OCI-M2 (cell line): ENCODE results near the gene ARHGAP42.
"Not testable (repeated sequence)": the region's sequence is repeated elsewhere in the genome, so short reads cannot be mapped to it uniquely, and the experiment has no call there.

Experiments
- DNase-seq: peaks from one replicate; lab custom pipeline; 2025; ENCODE audit not compliant: unreplicated experiment; lab: John Stamatoyannopoulos, UW

ARHGAP42 gene

DNA sequence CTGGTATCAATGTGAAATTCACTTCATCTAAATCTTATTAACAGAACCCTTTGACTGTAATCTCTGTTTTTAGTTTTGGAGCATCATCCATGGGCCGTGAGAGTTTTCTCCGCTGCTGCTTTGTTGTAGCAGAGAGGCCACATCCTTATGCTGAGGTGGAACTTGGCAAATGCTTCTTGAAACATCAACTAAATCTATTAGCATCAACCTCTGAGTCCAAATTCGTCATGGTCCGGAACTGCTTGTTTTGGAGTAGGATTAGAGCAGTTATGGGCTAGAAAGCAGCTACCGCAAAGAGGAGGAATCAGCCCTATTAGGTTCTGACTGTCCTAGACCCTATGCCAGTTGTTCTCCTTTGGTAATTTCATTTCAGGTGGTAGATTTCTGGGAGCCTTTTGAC is 324.8 kb downstream of the ARHGAP42 start:
- DNase-seq = no peak

DNA sequence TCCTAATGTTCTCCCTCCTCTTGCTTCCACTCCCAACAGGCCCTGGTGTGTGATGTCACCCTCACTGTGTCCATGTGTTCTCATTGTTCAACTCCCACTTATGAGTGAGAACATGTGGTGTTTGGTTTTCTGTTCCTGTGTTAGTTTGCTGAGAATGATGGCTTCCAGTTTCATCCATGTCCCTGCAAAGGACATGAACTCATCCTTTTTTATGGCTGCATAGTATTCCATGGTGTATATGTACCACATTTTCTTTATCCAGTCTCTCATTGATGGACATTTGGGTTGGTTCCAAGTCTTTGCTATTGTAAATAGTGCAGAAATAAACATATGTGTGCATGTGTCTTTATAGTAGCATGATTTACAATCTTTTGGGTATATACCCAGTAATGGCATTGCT is 326.6 kb downstream of the ARHGAP42 start:
- DNase-seq = not testable (repeated sequence)

DNA sequence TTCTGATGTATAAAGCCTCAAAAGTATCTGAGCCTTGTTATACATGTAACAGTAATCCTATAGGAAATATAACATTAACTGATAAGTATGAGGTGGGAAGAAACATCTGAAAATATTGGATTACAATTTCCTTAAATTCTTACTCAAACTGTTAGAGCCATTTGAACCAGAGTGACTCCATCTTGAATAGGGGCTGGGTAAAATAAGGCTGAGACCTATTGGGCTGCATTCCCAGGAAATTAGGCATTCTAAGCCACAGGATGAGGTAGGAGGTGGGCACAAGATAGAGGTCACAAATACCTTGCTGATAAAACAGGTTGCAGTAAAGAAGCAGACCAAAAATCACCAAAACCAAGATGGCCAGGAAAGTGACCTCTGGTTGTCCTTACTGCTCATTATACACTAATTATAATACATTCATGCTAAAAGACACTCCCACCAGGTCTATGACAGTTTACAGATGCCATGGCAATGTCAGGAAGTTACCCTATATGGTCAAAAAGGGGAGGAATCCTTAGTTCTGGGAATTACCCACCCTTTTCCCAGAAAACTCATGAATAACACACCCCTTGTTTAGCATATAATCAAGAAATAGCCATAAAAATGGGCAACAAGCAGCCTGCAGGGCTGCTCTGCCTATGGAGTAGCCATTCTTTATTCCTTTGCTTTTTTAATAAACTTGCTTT is 327.7 kb downstream of the ARHGAP42 start:
- no peak for DNase-seq

DNA sequence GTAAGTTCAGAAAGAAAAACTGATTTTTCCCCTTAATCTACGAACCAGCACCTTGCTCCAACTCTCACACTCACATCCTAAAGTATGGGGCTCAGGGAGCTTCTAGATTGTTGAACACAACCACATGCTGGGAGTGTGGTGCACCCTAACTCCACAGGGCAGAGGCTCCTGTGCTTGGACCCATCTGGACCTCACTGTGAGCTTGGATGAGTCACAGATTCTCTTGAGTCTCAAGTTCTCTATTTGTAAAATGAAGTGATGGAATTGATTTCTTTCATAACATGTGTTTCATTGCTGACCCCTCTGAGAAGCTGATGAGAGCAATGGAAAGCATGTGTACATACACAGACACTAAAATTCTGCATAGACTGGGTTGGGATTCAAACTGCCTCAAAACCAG is 332.8 kb downstream of the ARHGAP42 start:
- no peak for DNase-seq

DNA sequence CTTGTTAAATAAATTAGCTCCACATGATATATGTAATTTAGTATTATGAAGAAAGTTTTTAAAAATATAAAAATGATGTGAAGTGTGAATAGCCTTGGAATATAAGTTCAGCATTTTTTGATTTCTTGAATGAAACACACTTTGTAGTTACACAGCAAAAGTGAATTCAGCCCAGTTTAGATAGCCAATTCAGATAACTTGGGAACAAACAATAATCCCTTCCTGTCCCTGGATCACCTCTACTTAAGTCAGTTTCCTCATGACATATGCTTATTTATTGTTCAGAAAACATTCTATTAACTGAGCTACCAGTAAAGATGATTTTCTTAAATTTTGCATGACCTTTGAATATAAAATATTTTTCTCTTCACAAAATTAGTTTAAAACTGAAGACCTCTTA is 335.2 kb downstream of the ARHGAP42 start:
- no peak for DNase-seq

DNA sequence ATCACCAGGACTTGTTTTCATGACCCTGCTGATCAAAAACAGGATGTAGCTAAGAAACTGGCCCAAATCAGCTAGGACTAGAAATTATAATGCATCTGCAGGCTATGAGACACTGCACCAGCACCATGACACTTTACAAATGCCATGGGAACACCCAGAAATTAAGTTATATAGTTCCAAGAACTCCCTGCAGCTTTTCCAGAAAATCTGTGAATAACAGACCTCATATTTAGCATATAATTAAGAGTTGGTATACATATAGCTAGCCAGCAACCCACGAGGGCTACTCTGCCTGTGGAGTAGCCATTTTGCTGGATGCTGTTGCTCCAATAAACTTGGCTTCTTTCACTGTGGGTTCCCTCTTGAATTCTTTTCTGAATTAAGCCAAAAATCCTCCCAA is 341.6 kb downstream of the ARHGAP42 start:
- no peak for DNase-seq

DNA sequence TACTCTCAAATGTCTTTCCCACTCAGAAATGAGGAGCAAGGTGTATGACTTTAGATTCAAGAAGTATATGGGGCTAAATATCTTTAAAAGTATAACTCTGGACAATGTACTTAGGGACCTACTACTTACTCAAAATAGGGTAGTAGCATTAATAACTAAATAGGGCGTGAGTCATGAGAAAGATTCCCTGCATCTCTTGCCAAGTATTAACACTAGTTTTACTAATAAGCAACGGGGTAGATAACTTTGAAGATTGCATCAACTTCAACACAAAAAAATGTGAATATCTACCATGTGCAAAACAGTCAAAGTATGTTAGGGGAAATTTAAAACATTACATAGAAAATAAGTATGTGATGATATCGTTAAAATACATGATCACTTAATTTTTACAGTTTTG is 342.9 kb downstream of the ARHGAP42 start:
- DNase-seq = no peak

DNA sequence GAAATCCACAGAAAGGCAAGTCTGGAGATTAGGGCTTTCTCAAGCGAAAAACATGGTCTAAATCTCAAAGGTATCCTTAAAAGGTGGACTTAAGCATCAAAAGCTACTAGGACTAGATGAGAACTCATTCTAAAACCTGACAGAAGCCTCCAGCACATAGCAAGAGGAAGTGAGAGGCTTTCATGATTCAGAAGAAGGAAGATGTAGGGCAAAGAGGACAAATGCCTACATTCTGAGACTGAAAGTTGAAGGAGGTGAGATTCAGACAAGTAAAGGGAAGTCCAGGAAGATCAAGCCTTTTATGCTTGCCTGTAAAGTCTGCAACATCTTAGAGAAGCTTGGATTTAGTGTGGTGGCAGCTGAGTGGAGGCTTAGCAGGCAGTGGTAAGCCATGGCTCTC is 343.6 kb downstream of the ARHGAP42 start:
- no peak for DNase-seq

DNA sequence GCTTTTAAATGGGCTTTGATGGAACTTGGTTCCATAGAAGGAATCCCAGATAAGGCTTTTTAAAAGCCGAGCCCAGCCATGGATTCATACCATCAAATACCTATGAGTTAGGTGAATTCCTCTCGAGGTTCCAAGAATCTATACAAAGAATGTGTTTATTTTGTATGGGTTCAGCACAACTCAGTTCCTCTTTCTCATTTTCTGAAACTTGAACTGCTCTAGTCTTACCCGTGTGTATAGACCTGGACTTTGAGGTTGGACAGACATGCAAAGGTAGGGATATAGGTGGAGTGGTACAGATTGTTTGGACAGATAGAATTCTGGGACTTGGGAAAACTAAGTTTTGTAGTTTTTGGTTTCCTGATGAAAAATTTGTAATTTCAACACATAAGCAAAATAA is 344.6 kb downstream of the ARHGAP42 start:
- DNase-seq = no peak

DNA sequence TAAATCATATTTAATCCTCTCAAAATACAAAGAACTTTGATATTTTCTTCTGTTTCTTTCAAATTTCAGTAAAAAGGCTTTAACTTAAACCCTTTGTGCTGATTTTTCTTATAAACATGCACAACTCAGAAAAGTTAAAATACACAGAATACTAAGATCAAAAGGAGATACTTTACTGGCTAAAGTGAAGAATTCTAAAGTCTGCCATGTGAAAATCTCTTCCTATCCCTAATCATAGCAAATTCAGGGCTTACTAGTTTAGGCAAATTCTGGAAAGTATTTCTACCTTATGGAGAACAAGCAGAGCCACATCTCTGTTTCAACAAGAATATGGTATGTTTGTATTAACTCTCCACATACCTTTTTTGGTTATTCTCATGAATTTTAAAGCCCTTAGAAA is 345.9 kb downstream of the ARHGAP42 start:
- no peak for DNase-seq

DNA sequence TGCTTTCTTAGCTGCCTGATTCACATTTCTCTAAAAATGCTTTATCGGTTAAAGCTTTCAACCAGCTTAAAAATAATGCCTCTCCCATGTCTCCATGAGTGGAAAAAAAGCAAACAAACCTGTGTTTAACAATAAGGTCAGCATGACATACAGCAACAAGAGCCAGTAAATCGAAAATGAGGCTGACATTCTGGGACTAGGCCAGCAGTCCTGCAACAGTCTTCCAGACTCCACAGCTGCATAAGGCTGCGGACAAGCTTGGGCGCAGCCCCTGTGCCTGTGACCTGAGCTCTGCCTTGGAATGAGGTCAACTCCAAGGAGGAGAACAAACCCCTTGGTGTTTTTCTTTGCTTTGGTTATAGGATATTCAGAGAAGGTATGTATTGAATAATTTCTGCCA is 347.0 kb downstream of the ARHGAP42 start:
- DNase-seq = no peak

DNA sequence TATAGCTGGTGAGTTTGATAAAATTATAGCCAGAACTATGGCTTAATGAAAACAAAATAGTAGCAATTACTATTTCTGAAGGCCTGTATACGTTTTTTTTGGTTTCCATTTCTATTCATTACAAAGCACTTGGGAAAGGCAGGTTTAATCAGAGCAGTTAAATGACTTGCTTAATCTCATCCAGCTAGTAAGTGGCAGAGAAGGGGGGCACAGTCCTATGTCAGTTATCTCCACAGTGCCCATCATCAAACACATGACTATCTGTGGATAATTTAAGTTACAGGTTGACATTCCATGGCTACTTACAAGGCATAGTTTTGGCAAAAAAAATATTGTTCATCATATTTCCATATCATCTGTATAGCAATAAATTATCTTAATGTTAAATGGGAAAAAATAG is 348.8 kb downstream of the ARHGAP42 start:
- no peak for DNase-seq
